ENCODE measurements around the gene BTD.

- TF ChIP-seq CTCF (conservative IDR thresholded peaks at IDR 0.05 in 1 of 2, IDR thresholded peaks at IDR 0.05 in 1 of 2; ENCODE audit: low read depth in 1 of 2, low read length in 2 of 2) (no peak), EZH2 (IDR thresholded peaks at IDR 0.05; ENCODE audit: low read length, missing control alignments) (no peak)
These were observed 72.0 kb downstream of the BTD start for GRCh38 chr3:15673536-15673935.
